C4-2B (cell line): Measurements from ENCODE around the gene GJB4.

Source experiments
- ZFX ChIP-seq: fragments of 450-650 bp; IDR thresholded peaks from 2 replicates; pipeline ENCODE4 v1.6.1; 2017
- TF ChIP-seq, protein P1 (sequence below): fragments of 450-650 bp; conservative IDR thresholded peaks from 2 replicates; pipeline ENCODE4 v1.5.1; 2017; ENCODE audit warnings: mild to moderate bottlenecking

- TF ChIP-seq, protein P1, sequence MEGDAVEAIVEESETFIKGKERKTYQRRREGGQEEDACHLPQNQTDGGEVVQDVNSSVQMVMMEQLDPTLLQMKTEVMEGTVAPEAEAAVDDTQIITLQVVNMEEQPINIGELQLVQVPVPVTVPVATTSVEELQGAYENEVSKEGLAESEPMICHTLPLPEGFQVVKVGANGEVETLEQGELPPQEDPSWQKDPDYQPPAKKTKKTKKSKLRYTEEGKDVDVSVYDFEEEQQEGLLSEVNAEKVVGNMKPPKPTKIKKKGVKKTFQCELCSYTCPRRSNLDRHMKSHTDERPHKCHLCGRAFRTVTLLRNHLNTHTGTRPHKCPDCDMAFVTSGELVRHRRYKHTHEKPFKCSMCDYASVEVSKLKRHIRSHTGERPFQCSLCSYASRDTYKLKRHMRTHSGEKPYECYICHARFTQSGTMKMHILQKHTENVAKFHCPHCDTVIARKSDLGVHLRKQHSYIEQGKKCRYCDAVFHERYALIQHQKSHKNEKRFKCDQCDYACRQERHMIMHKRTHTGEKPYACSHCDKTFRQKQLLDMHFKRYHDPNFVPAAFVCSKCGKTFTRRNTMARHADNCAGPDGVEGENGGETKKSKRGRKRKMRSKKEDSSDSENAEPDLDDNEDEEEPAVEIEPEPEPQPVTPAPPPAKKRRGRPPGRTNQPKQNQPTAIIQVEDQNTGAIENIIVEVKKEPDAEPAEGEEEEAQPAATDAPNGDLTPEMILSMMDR, result no peak
- no peak for TF ChIP-seq ZFX
Observed at GRCh38 chr1:34770891-34771504, 11.5 kb downstream of the GJB4 start.
